ENCODE measurements around the gene ENPP5.
A peak's percentile ranks its signal among the peaks of the same experiment; 100 is the strongest.
"Not testable (repeated sequence)": the region's sequence is repeated elsewhere in the genome, so short reads cannot be mapped to it uniquely, and the experiment has no call there.

ENPP5 gene

DNA sequence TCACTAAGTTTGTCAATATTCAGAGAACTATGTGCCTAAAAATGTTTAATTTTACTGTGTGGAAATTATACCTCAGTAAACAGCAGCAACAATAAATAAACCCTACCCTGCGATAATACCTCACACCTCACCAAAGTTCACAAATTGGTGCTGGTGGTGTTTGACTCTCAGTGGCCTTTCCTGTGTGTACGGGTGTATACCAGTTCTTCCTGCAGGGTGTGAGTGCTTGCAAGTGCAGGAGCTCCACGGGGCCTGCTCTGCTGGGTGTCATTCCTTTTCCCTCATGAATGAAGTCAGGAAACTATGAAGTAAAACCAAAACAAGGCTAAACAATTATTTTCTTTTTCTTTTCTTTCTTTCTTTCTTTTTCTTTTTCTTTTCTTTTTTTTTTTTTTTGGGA is 4.1 kb upstream of the ENPP5 start:
- DNase-seq, result no peak

DNA sequence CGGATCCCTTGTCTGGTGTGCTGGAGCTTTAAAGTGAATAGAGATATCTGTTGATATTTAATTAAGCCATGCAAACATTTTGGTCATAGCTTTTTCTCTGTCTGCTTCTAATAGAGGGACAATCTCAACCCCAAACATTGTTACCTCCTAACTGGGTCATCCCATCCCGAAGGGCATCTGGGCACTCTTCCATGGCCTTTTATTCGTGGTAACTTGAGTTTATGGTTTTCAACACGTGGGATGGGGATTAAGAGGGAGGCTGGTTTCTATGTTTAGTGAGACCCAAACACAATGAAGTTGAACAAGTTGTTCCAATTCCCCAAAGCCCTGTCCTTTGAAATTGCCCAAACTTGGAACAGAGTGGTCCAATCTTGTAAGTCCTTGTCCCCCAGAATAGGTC is 1.4 kb upstream of the ENPP5 start:
- no peak for DNase-seq

DNA sequence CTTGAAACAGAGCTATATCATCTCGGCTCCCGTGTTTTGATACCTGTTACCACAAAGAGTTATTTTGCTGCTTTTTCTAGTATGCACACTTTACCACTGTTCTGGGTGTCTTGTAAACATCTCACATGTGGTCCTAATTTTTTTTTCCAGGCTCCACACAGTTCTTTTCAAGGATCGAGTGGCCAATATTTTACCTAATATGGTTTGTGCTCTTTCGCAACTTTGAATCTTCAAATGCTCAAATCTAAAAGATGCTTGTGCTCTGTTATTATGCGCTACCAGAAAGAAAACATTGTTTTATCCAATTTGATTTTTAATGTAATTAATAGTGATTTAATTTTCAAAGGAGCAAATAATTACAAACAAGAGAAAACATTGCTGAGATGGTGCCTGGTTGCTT is 10.7 kb downstream of the ENPP5 start:
- DNase-seq, result no peak

DNA sequence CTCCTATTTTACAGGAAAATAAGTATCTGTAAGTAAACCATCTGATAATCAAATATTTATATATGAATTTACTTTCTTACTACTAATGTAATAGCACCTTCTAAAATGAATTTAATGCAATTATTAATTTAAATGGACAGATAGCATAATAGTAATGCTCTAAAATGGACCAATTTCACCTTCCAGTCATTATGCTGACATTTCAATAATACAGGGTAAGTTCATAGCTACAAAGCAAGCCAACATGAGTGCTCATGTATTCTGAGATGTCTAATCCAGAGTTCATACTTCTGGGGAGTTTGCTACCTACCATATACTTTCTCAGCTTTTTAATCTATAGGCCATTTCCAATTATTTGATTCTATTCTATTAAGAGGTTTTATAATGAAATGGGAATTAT is 11.6 kb downstream of the ENPP5 start:
- DNase-seq, result no peak

DNA sequence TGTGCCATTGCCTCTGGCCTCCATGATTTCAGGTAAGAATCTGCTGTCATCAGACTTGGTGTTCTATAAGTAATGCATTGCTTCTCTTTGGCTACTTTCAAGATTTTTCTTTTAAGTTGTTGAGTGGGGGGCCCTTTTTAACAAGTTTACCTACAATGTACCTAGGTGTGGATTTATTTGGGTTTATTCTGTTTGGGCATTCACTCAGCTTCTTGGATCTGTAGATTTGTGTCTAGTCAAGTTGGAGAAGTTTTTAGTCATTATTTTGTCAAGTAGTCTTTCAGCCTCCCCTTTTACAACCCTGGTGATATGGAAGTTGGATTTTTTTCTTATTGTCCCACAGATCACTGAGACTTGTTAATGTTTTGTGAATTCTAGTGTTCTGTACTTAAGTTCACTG is 14.1 kb downstream of the ENPP5 start:
- no peak for DNase-seq

DNA sequence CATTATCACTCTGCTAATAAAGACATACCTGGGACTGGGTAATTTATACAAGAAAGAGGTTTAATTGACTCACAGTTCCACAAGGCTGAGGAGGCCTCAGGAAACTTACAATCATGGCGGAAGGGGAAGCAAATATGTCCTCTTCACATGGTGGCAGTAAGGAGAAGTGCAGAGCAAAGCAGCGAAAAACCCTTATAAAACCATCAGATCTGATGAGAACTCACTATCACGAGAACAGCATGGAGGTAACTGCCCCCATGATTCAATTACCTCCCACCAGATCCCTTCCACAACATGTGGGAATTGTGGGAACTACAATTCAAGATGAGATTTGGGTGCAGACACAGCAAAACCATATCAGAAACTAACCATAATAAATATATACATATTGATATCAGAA is 21.7 kb downstream of the ENPP5 start:
- DNase-seq, result not testable (repeated sequence)

DNA sequence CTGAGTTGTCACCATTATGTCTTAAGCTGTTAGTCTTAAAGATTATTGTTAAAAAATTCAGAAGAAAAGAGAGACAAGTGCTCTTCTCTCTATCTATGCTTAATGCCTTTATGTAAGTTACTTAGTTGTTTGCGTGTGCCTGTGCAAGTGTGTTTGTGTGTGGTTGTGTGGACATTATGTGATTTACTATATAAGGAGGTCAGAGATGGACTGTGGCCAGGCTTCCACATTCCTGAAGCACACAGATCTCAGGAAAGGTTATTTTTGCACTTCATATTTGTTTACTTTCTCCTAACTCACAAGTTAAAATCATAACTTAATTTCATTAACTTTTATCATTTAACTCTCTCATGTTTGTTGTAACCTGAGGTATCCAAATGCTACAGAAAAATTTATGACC is 26.5 kb downstream of the ENPP5 start:
- DNase-seq, result no peak

DNA sequence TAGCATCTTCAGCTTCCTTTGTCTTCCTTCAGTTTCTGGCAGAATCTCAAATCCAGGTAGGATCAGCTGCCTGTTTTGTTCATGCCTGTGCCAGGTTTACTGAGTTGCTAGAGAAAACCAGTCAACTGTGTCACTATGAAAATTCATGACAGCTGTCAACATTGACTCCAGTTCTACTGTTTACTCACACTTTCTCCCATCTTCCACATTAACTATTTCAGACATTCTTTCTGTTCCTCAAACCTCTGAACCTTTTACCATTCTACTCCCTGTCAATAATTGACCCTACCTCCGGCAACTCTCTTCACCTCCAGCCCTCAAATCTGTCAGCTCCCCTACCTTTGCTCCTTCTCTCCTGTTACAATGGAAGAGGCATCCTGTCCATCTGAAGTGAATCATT is 32.5 kb downstream of the ENPP5 start:
- DNase-seq, result no peak

DNA sequence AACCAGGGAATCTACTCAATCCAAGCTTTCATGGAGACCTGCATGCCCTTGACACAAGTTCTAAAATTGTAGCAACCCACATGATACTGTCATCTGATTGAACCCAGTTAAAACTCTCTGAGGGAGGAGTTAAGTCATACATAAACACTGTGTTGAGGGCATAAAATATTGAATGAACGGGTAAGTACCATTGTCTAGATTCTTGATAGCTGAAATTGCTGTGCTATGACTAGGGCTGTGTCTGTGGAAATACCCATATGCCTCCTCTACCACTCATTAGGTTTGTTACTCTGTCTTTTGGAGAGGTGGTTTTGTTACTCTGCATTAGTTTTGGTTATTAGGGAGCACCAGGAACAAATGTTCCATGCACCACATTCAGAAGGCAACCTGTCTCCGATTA is 33.4 kb downstream of the ENPP5 start:
- no peak for DNase-seq

DNA sequence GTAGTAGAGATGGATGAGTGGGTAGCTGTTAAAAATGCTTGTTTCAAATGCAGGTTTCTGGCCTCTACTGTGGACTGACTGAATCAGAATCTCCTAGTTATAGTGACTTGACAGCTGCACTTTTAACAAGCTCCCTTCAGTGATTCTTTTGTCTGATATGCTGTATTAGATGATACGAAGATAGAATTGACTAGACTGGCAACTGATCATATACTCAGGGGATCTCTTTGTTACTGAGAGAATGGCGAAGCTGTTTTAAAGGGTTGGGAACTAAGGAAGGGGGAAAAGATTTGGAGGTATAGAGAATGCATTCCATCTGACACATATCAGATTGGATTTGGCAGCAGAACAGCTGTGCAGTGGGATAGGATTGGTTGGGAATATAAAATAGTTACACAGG is 33.9 kb downstream of the ENPP5 start:
- no peak for DNase-seq

DNA sequence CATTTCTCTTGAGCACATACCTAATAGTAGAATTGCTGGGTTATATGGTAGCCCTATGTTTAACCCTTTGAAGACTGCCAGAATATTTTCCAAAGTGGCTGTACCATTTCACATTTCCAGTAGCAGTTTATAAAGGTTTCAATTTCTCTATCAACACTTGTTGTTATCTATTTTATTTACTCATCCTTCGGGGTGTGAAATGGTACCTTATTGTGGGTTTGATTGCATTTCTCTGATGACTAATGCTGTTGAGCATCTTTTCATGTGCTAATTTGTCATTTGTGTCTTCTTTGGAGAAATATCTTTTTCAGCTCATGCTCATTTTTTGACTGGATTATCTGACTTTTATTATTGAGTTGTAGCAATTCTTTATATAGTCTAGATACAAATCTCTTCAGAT is 35.6 kb downstream of the ENPP5 start:
- DNase-seq, result no peak

DNA sequence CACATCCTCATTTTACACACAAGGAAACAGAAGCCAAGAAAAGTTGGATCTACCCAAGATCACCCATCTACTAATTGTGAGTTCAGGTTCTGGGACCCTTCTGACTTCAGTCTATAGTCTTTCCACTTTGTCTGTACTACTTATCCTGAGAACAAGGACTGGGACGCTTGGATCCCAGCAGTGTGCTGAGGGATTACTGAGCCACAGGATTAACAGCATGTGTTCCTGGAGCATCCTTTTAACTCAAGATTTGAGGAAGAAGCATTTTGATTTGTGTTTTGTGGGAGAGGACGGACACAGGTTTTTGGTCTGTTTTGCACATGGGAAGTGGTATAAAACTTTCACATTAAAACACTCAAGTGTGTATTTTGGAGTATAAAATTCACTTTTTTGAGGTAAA is 36.6 kb downstream of the ENPP5 start:
- DNase-seq, result no peak

DNA sequence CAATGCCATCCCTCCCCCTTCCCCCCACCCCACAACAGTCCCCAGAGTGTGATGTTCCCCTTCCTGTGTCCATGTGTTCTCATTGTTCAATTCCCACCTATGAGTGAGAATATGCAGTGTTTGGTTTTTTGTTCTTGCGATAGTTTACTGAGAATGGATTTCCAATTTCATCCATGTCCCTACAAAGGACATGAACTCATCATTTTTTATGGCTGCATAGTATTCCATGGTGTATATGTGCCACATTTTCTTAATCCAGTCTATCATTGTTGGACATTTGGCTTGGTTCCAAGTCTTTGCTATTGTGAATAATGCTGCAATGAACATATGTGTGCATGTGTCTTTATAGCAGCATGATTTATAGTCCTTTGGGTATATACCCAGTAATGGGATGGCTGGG is 39.5 kb downstream of the ENPP5 start:
- DNase-seq, result not testable (repeated sequence)

DNA sequence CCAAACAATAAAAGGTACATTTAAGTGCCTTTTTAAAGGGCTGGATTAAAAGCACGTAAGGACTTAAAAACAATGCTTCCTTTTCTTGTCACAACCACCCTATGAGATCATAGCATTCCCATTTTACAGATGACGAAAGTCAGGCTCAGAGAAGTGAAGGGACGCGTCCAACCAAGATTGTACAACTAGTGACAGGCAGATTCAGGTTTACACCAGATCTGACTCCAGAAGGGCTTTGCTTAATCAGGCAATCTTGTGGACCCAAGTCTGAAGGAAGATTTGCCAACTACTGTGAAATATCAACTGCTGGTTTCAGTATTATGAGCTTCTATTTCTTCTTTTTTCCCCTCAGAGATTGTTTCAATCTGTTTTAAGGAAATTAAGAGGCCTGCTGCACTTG is 40.1 kb downstream of the ENPP5 start:
- no peak for DNase-seq

DNA sequence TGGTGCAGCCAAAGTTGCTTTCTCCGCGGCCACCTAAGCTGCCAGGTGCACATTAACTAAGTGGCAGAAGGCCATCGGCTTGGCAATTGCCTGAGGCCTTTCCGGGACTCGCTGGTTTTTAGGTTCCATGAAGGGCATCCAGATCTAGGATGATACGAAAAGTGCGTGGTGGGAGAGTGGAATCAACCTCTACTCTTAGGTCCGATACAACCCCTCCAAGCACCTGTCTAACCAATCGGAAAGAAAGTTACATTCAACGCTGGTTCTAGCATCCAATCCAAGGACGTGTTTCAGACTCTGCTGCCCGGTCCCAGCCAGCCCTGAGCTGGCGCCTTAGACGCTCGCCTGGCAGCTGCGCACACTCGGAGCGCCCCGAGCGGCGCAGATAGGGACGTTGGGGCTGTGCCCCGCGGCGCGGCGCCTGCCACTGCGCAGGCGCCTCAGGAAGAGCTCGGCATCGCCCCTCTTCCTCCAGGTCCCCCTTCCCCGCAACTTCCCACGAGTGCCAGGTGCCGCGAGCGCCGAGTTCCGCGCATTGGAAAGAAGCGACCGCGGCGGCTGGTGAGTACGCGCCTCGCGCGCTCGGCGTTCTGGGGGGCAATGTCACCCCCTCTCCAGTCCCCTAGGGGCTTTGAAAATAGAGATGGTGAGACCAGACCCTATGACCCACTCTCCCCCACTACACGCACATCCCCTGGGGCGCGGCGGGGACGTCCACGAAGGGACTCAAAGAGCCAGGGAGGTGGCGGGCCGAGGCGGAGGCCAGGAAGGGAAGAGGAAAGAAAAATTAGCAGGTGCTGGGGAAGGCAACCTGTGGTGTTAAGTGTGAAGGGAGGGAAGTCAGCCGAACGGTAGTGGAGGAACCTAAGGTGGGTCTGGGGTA is 40.9 kb downstream of the ENPP5 start, which contains the start of gene ENPP4:
ENPP4 (plus strand) TSS at position 361 of the 883 bp plus-strand sequence. CDS start 9,595 bp downstream, outside the sequence.
- DNase-seq, result peak; percentile 78 to 95 (median 88)

DNA sequence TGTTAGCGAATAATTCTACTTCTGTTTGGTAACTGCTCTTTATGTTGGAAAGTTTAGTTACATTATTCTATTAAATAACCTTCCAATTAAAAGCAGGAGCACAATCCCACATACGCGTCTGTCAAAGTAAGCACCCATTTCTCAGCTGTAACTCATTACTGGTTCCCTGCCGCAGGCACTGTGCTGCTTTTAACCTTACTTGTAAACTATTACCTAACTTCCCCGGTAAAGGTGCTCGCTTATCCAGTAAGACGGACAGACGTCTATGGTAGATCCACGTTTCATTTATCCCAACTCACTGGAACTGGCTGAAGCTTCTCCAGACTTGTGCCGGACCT is 41.5 kb downstream of the ENPP5 start:
- DNase-seq, result peak in 2 of 6 experiments; percentile 5 to 29

DNA sequence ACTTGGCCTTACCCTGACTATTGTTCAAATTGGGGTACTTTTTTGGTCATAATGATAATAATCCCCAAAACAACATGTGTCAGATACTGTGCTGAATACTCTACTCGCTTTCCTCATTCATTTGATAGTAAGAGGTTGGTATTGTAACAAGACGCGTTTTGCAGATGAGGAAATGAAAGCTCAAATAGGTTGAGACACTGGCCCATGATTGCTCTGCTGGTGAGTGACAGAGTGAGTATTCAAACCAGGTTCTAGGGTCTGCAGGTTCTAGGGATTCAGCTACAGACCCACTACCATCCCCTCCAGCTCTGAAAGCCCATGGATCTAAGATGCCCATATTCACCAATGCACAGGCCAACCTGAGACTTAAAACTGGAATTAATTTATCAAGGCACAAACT is 42.3 kb downstream of the ENPP5 start:
- DNase-seq, result no peak

DNA sequence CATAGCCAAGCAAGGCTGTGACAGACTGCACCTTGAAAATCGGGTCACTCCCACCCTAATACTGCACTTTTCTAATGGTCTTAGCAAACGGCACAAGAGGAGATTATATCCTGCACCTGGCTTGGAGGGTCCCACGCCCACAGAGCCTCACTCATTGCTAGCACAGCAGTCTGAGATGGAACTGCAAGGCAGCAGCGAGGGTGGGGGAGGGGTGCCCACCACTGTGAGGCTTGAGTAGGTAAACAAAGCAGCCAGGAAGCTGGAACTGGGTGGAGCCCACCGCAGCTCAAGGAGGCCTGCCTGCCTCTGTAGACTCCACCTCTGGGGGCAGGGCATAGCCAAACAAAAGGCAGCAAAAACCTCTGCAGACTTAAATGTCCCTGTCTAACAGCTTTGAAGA is 51.1 kb downstream of the ENPP5 start:
- not testable (repeated sequence) for DNase-seq

DNA sequence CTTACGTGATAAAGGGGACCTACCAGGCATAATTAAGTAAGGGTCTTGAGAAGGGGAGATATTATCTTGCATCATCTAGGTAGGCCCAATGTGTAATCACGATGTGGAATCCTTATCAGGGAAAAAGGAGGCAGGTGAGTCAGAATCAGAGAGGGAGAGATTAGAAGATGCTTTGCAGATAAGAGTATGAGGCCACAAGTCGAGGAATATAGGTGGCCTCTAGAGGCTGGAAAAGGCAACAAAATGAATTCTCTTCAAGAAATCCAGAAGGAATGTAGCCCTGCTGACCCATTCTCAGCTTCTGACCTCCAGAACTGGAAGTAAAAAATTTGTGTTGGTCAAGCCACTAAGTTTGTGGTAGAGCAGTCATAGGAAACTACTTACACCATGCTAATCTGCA is 51.9 kb downstream of the ENPP5 start:
- DNase-seq, result no peak

DNA sequence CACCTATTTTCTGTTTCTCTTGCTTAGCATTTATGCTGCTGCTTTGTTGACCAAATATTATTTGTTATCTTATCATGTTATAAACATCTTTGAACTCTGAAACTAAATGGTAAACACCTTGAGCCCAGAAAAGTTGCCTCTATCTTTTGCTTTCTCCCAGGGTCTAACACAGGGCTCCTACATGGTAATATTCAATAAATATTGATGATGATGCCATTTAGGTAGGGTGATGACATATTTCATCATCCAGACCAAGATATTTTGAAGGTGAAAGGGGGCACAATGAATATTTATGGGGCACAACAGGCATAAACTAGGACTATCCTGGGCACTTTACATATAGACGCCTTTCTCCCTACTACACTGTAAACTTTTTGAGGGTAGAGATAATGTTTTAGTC is 52.6 kb downstream of the ENPP5 start:
- DNase-seq, result no peak

DNA sequence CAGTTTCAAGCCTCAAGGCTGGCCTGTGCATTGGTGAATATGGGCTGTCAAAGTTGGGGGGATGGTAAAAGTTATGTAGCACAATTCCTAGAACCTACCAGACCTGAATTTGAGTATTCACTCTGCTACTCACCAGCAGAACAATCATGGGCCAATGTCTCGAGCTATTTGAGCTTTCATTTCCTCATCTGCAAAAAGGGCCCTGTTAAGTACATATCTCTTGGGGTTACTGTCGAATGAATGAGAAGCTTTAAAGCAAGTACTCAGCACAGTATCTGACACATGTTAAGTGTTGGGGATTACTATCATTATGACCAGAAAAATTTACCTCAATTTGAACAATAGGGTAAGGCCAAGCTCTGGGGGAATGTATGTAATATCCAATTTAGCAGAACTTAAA is 54.5 kb downstream of the ENPP5 start:
- no peak for DNase-seq

DNA sequence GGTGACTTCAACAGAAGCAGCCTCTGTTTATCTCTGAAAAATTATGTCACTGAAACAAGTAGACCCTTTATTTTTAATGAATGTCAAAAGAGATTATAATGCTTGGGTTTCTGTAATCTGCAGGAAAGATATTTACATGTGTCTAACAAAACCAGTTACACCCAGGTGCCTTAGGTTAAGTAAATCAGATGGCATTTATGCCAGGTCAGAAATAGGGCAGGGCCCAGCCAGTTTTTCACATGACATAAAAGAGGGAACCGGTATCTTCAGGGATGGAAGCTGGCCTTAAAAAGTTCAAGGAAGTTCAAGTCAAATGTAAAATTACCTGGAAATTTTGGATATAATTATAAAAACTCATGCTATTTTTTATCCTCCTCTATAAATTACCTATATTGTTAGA is 55.1 kb downstream of the ENPP5 start:
- DNase-seq, result no peak

DNA sequence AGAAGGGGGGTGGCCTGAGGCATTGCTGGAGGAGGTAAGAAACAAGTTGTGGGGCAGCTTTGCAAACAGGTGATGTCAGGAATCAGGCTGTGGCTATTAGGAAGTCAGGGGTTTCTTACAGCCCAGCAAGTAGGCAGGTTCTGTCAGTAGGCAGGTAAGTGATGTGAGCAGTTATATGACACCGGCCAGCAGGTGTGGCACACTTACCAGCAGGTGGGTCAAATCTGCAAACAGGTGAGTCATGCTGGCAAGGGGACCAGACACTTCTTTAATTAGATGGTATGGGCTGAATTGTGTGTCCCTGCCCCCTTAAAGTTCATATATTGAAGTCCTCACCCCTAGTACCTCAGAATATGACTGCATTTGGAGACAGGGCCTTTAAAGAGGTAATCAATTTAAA is 57.4 kb downstream of the ENPP5 start:
- no peak for DNase-seq
